Omental fat pad (tissue), 4 donors: ENCODE data around the gene DAZAP1. TPM values are rescaled to one million over a fixed set of nuclear protein-coding genes. Genes with fewer than 3 reads are reported as not detected.

Experiments used
- ATAC-seq: fragments of 150-250 bp; one replicate; pipeline ENCODE4 v1.9.1; 2016; ENCODE audit warnings: mild to moderate bottlenecking, moderate library complexity; ENCODE audit not compliant: low FRiP score
- DNase-seq: peaks from one replicate; pipeline ENCODE4 v3.0.0-alpha.2; 2019; ENCODE audit warnings: low spot score
- total RNA-seq, 4 donors: library from RNA; depleted of rRNA; stranded (reverse); fragments of >200 nt; gene quantifications; one replicate each; pipeline ENCODE4 v1.1.0, GENCODE V29; 2016
- TF ChIP-seq, protein P1 (sequence below), 3 donors: fragments of 450-650 bp; IDR thresholded peaks; one replicate each; pipeline ENCODE4 v1.5.1; 2016 to 2017; ENCODE audit warnings: antibody characterized with exemption in 3 of 3, mild to moderate bottlenecking in 3 of 3, moderate library complexity in 2 of 3

Gene DAZAP1
- total RNA-seq, 4 donors from 2014 or later: 47.3 to 55.7 (median 51.1) TPM

DNA sequence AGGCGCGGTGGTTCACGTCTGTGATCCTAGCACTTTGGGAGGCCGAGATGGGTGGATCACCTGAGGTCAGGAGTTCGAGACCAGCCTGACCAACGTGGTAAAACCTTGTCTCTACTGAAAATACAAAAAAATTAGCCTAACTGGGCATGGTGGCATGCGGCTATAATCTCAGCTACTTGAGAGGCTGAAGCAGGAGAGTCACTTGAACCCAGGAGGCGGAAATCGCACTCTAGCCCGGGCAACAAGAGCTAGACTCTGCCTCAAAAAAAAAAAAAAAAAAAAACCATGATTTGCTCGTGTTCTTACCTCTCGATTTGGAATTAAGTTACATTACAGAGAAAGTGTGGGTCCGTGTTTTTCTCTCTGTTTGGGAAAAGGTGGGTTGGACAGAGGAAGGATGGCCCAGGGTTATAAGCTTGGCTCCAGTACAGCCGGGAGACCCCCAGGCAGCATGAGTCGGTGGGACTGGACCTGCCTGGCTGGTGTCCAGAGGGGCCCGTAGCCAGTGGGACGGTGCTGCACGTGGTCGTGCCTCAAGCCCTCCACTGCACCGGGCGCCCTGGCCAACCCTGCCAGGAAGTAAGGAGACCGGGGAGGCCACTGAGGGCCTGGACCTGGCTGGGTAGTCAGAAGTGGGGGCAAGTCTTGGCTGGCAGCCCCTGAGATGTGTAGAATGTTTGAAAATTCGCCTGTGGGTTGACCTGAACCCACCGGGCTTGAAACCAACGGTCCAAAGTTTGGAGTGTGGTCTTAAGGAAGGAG is 34.5 kb downstream of the DAZAP1 start:
- TF ChIP-seq, protein P1, sequence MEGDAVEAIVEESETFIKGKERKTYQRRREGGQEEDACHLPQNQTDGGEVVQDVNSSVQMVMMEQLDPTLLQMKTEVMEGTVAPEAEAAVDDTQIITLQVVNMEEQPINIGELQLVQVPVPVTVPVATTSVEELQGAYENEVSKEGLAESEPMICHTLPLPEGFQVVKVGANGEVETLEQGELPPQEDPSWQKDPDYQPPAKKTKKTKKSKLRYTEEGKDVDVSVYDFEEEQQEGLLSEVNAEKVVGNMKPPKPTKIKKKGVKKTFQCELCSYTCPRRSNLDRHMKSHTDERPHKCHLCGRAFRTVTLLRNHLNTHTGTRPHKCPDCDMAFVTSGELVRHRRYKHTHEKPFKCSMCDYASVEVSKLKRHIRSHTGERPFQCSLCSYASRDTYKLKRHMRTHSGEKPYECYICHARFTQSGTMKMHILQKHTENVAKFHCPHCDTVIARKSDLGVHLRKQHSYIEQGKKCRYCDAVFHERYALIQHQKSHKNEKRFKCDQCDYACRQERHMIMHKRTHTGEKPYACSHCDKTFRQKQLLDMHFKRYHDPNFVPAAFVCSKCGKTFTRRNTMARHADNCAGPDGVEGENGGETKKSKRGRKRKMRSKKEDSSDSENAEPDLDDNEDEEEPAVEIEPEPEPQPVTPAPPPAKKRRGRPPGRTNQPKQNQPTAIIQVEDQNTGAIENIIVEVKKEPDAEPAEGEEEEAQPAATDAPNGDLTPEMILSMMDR (IDR thresholded peaks at IDR 0.05): no peak
- DNase-seq (no peak), ATAC-seq (no peak)

DNA sequence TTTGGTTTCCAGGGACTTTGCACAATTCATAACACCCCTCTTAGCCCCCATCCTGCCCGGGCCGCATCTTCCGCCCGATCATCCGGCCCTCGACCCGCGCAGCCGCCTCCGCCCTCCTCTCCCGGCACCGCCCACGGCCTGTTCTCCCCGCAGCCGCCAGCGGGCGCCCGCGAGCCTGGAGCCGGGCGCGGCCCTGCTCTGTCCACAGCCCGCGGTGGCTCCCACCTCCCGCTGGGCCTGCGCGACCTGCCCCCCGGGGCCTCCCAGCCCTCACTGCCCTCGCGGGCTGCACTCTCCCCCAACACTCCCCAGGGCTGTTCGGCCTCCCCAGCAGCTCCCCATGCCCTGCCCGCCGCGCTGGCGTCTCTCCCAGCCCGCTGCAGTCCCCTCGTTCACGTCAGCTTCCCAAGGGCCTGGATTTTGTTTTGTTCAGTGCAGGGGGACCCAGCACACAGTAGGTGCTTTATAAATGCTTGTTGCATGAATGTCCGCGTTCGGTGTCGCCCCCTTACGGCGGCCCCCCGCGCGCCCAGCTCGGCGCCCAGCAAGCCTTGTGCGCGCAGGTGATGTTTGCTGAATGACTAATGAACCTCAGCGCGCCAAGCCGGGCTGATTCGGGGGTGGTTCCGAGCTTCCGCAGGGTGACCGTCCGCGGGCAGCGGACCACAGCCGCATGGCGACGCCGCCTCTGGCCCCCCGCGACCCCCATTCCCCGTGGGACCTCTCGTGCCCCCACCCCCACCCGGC is 38.0 kb downstream of the DAZAP1 start:
- TF ChIP-seq, protein P1 (IDR thresholded peaks at IDR 0.05): peak in 2 of 3 donors; percentile 54 to 58
- DNase-seq: peak; percentile 54
- peak; percentile 83 for ATAC-seq

DNA sequence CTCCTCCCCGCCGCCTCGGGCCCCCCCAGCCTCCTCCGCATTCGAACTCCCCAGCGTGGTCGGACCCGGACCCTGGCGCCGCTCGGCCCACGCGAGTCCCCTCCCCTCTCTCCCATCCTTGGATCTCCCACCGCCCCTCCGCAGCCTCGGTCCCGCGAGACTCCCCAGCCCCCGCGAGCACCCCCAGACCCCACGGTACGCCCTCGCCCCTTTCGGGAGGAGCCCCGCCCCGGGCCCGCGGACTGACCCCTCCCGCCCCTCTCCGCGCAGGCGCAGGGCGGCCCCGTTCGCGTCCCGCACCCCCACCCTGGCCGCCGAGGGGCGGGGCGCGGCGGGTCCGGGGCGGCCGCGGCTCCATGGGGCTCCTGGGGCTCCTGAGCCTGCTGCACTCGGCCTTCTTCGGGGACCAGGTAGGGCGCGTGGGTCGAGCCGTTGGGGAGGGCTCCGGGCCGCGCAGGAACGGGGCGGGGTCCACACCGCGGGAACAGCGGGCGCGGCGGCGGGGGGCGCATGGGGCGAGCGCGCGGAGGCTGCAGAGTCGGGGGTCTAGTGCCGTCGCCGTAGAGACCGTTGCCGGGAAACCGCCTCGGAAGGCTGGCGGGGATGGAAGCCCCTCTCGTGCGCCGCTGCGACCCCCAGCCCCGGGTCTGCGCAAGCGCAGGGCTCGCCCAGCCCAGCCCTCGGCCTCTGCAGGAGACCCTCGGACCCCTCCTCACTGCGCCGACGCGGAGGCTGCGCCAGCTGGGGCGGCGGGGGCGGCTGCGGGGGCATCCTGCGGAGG is 38.7 kb downstream of the DAZAP1 start:
- ATAC-seq (no peak), DNase-seq (no peak)
- TF ChIP-seq, protein P1 (IDR thresholded peaks at IDR 0.05): no peak

DNA sequence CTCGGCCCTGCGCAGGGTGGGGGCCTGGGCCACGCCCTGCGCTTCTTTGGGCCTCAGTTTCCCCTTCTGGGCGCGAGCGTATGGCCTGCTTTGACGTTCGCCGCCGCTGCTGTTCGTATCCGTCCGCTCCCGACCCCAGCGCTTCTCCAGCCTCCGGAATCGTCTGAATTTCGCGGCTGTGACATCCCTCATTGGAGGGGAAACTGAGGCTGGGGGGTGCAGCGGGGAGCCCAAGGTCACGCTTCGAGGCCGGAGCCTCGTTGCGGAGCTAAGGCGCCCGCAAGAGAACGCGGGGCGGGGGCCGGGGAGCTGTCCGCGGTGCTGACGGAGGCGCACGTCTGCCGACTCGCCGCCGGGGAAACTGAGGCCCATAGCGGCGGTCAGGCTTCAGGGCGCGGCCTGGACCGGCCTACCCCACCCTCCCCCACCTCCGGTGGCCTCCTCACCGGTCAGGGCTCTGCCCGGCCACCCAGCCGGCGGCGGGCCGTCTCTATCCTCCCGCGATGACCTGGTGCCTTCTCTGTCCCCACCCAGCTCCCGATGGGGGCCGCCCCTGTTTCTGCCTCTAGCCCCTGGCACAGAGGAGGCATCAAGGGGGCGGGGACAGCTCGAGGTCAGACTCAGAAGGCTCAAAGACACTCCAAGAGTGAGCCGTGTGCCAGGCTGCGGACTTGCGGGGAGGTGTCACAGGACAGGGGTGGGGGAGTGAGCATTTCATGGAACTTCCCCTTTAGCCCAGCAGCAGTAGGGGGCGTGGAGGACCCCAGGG is 39.5 kb downstream of the DAZAP1 start:
- no peak for ATAC-seq
- TF ChIP-seq, protein P1 (IDR thresholded peaks at IDR 0.05): no peak
- no peak for DNase-seq

DNA sequence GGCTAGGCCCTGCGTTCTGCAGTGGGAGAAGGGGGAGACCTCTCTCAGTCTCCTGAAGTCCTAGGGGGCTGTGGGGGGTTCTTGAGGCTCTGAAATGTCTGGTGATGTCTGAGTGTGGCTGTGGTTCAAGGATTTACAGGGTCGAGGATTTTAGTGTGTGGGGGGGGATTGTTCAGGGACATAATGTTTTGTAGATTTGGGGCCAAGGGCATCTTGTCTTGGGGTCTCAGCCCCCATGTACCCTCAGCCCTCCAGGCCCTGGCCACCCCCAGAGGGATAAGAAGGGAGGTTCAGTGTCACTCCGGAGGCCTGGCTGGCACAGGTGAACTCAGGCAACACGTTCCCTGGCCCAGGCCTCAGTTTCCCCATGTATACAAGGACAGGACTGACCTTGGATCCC is 40.1 kb downstream of the DAZAP1 start:
- TF ChIP-seq, protein P1 (IDR thresholded peaks at IDR 0.05): no peak

DNA sequence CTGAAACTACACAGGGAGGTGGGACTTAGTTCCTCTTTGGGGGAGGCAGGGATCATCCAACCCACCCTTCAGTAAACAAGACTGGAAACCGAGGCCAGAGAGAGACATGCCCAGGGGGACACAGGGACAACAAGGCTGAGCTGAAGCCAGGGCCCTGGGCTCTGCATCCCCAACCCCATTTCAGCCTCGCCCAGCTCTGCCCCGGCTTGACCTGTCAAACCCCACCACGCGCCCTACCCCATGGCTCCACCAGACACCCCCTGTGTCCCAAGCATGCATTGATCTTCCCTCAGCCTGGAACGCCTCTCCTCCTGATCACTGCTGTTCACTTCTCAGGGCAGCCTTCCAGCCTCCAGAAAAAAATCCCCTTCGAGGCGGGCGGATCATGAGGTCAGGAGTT is 40.6 kb downstream of the DAZAP1 start:
- DNase-seq: no peak
- TF ChIP-seq, protein P1 (IDR thresholded peaks at IDR 0.05): no peak
- no peak for ATAC-seq

More for the DNA sequence above, 40.1 kb downstream of the DAZAP1 start:
- ATAC-seq (no peak), DNase-seq (no peak)
